G401 (cell line): ENCODE data around the gene GPATCH2L. TPM values are rescaled to one million over a fixed set of nuclear protein-coding genes. Genes with fewer than 3 reads are reported as not detected.

Experiments used
- DNase-seq: peaks from one replicate; pipeline ENCODE4 v3.0.0-alpha.2; 2015; ENCODE audit warnings: low spot score
- in situ Hi-C: cut with HindIII; loops from 2 replicates; pipeline ENCODE4 v1.10.0; 2016; ENCODE audit warnings: low sequenced_read_pairs, mixed read lengths
- total RNA-seq: library from RNA; depleted of rRNA; stranded (reverse); fragments of >200 nt; shearing (Covaris generic); gene quantifications from 2 replicates; pipeline ENCODE4 v1.2.3, GENCODE V29; 2014; rRNA removed

Gene GPATCH2L
- total RNA-seq, 1 experiment from 2014 or later: 32.4 TPM

DNA sequence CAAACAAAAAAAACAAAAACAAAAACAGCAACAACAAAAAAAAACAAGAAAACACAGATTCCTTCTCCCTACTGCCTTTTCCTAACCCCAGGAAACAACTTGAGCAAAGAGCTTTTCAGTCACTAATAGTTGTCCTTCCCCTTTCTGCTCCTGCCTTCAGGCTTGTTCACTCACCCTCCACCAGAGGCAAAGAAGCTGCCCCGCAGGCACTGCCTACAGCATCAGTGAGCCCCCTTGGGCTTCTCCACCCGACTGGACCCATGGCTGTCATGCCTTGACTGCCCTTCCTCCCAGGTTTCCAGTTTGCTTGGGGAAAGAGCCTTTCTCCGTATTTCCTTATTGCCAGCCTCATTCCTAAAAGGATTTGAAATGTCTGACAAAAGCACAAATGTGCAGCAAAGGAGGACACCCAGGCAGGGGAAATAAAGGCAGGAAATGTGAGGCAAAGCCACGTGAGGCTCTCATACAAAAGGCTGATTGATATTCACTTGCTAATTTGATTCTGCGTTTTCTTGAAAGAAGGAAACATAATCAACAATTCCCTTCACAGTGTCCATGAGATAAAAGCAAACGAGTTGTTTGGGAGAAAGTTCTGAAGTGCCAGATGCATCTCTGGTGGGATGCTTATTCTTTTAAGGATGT is 85.7 kb downstream of the GPATCH2L start:
- in situ Hi-C loops: no loop called here
- DNase-seq: no peak

- DNase-seq: no peak
- in situ Hi-C loops: no loop called here
Measured at GRCh38 chr14:76245097-76245496, 93.4 kb downstream of the GPATCH2L start.

GRCh38 chr14:76250302-76250701 is 98.6 kb downstream of the GPATCH2L start:
- DNase-seq: no peak
- in situ Hi-C loops: no loop called here

DNA sequence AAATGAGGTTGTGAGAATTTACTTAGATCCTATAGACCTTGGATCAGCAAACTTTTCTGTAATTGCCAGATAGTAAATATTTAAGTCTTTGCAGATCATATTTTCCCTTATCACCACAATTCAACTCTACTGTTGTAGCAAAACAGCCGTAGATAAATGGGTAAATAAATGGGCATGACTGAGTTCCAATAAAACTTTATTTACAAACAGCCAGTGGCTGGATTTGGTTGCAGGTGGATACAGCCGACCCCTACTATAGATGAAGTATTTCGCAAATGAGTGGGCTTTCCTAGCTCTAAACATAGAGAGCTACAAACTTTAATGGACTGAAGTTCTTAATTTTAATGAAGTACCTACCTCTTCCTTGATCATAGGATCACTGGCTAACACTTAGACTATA is 100.7 kb downstream of the GPATCH2L start:
- no peak for DNase-seq
- in situ Hi-C loops: no loop called here

DNA sequence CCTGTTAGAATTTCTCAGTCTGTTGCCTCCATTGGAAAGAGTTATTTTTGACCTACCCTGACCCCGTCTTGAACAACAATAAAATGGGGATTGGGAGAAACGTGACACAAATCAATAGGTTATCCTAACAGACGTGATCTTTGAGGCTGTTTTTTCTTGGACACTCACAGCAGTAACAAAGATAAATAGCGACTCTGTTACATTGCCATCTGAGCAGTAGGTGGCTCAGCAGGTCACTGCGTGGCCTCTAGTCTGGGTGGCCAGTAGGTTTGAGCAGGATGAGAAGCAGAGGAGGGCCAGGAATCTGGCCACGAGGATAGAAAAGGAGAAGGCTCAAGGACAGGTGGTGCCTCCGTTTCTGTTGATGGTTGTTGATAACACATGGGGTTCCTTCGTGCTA is 101.4 kb downstream of the GPATCH2L start:
- in situ Hi-C loops: no loop called here
- DNase-seq: no peak

- no peak for DNase-seq
- in situ Hi-C loops: no loop called here
Measured at GRCh38 chr14:76256545-76256944, 104.8 kb downstream of the GPATCH2L start.

- in situ Hi-C loops: no loop called here
- DNase-seq: no peak
Measured at GRCh38 chr14:76257111-76257803, 105.5 kb downstream of the GPATCH2L start.

- no peak for DNase-seq
- in situ Hi-C loops: no loop called here
Measured at GRCh38 chr14:76257842-76258397, 106.2 kb downstream of the GPATCH2L start.

- no peak for DNase-seq
- in situ Hi-C loops: no loop called here
Measured at GRCh38 chr14:76259029-76259735, 107.5 kb downstream of the GPATCH2L start.

DNA sequence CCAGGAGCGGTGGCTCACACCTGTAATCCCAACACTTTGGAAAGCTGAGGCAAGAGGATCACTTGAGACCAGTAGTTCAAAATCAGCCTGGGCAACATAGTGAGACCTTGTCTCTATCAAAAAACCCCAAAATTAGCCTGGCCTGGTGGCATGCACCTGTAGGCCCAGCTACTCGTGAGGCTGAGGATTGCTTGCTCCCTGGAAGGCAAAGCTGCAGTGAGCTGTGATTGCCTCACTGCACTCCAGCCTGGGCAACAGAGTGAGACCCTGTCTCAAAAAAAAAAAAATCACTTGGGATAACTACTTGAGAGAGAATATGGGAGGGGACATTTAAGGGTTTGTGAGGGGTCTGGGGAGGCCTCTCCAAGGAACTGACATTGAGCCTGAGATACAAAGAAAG is 109.0 kb downstream of the GPATCH2L start:
- in situ Hi-C loops: no loop called here
- DNase-seq: no peak

DNA sequence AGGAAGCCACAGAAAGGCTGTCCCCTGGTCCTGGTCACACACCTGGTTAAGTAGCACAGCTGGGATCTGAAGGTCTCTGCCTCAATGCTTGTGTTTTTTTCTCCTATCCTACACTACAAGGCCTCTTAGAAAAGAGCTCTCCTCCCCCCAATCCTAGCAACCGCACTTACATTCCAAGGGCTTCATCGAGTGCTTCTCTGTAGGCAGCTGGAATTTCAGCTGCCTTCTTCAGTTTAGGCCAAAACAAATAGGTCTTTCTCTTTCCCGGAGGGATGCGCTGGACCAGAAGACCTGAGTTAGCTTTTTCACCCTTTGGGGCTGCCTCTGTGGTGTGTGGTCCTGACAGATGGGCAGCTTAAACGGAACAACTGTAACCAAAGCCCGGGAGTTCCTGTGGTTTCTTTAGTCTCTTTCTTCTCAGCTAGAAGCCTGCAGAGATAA is 109.7 kb downstream of the GPATCH2L start:
- no peak for DNase-seq

GRCh38 chr14:76262641-76263040 is 110.9 kb downstream of the GPATCH2L start:
- in situ Hi-C loops: no loop called here
- no peak for DNase-seq

More for the DNA sequence above, 109.7 kb downstream of the GPATCH2L start:
- in situ Hi-C loops: no loop called here

Other genes starting within 250 kb of the GPATCH2L start
- 3.1 and 3.9 TPM in 2 replicates for gene TGFB3, start 169.9 kb upstream of the GPATCH2L start, total RNA-seq
- 38.9 and 43.7 TPM in 2 replicates for gene IFT43, start 166.2 kb upstream of the GPATCH2L start, total RNA-seq
- not detected in 2 replicates for gene ESRRB, start 224.2 kb downstream of the GPATCH2L start, total RNA-seq